GM23338 (cell line): ENCODE measurements around the gene VEZT. TPM values are rescaled to one million over a fixed set of nuclear protein-coding genes. Genes with fewer than 3 reads are reported as not detected.

Experiments
- ATAC-seq: fragments of 200-7000 bp; cut with Tn5 transposase; 3 replicates; pipeline ENCODE4 v1.9.1; 2020
- DNase-seq: peaks from one replicate; pipeline ENCODE4 v3.0.0-alpha.2; 2015; ENCODE audit warnings: low spot score
- H2AFZ ChIP-seq: fragments of 200-600 bp; sonication (generic); 2 replicates; pipeline ENCODE4 v1.8.0; 2016; ENCODE audit warnings: antibody characterized with exemption, mild to moderate bottlenecking, moderate library complexity
- H3F3A ChIP-seq: fragments of 200-600 bp; sonication (generic); replicated peaks from 2 replicates; pipeline ENCODE4 v1.8.0; 2017; ENCODE audit warnings: antibody characterized with exemption, mixed run types, low read depth
- H3K27ac ChIP-seq: fragments of 200-600 bp; sonication (generic); 2 replicates; pipeline ENCODE4 v1.6.1; 2016; ENCODE audit warnings: low read depth
- H3K27me3 ChIP-seq: fragments of 200-600 bp; sonication (generic); 2 replicates; pipeline ENCODE4 v1.8.0; 2016; ENCODE audit warnings: mild to moderate bottlenecking, mixed run types, moderate library complexity; ENCODE audit not compliant: insufficient read depth
- H3K36me3 ChIP-seq: fragments of 200-600 bp; sonication (generic); 2 replicates; pipeline ENCODE4 v1.8.0; 2016; ENCODE audit warnings: mild to moderate bottlenecking; ENCODE audit not compliant: insufficient read depth
- H3K4me1 ChIP-seq: fragments of 200-600 bp; sonication (generic); 2 replicates; pipeline ENCODE4 v1.8.0; 2016; ENCODE audit warnings: mild to moderate bottlenecking, moderate library complexity; ENCODE audit not compliant: insufficient read depth
- H3K4me2 ChIP-seq: fragments of 200-600 bp; sonication (generic); 2 replicates; pipeline ENCODE4 v1.7.1; 2017; ENCODE audit warnings: mixed run types
- H3K4me3 ChIP-seq: fragments of 200-600 bp; sonication (generic); 2 replicates; pipeline ENCODE4 v1.6.1; 2016; ENCODE audit warnings: mixed run types
- H3K79me2 ChIP-seq: fragments of 200-600 bp; sonication (generic); replicated peaks from 2 replicates; pipeline ENCODE4 v1.8.0; 2017; ENCODE audit warnings: mild to moderate bottlenecking; ENCODE audit not compliant: insufficient read depth
- H3K9me2 ChIP-seq: fragments of 200-600 bp; sonication (generic); 2 replicates; pipeline ENCODE4 v1.8.0; 2017; ENCODE audit not compliant: insufficient read depth
- H4K20me1 ChIP-seq: fragments of 200-600 bp; sonication (generic); replicated peaks from 2 replicates; pipeline ENCODE4 v1.8.0; 2017; ENCODE audit warnings: mild to moderate bottlenecking; ENCODE audit not compliant: insufficient read depth
- H3K27ac Mint-ChIP-seq: 2 replicates; pipeline ENCODE4 v1.8.0; 2020; ENCODE audit warnings: inconsistent platforms, mild to moderate bottlenecking, moderate library complexity, mixed read lengths
- H3K27me3 Mint-ChIP-seq: 3 replicates; pipeline ENCODE4 v1.8.0; 2022; ENCODE audit warnings: low read depth, mild to moderate bottlenecking, moderate library complexity, mixed read lengths, inconsistent platforms; ENCODE audit not compliant: insufficient read depth, poor library complexity
- H3K36me3 Mint-ChIP-seq: 3 replicates; pipeline ENCODE4 v1.8.0; 2021; ENCODE audit warnings: low read depth, mild to moderate bottlenecking, inconsistent platforms, moderate library complexity, mixed read lengths
- H3K4me1 Mint-ChIP-seq: 3 replicates; pipeline ENCODE4 v1.8.0; 2020; ENCODE audit warnings: mild to moderate bottlenecking, inconsistent platforms, mixed read lengths
- H3K4me3 Mint-ChIP-seq: 3 replicates; pipeline ENCODE4 v1.8.0; 2021; ENCODE audit warnings: moderate library complexity, mild to moderate bottlenecking, inconsistent platforms, mixed read lengths
- H3K9me3 Mint-ChIP-seq: 3 replicates; pipeline ENCODE4 v1.8.0; 2020; ENCODE audit warnings: moderate library complexity, mild to moderate bottlenecking, inconsistent platforms, mixed read lengths
- EZH2 ChIP-seq: fragments of 200-600 bp; sonication (generic); IDR thresholded peaks from one replicate; pipeline ENCODE4 v1.8.0; 2017; ENCODE audit warnings: antibody characterized with exemption, mild to moderate bottlenecking, low read depth; ENCODE audit not compliant: unreplicated experiment
- EZH2phosphoT487 ChIP-seq: fragments of 200-600 bp; sonication (generic); IDR thresholded peaks from one replicate; pipeline ENCODE4 v1.8.1; 2018; ENCODE audit warnings: antibody characterized with exemption; ENCODE audit not compliant: unreplicated experiment
- NANOG ChIP-seq: IDR thresholded peaks from 2 replicates; pipeline ENCODE4 v1.6.1; 2016; ENCODE audit warnings: antibody characterized with exemption, borderline replicate concordance
- REST ChIP-seq: IDR thresholded peaks from one replicate; pipeline ENCODE4 v1.6.1; 2018; ENCODE audit warnings: antibody characterized with exemption; ENCODE audit not compliant: unreplicated experiment
- polyA plus RNA-seq: library from polyadenylated mRNA; unstranded; fragments of >200 nt; fragmentation: Nextera tagmentation; extraction: Ambion mirVana; gene quantifications from 2 replicates; pipeline ENCODE4 v1.2.1, GENCODE V29; 2016
- total RNA-seq: library from RNA; depleted of rRNA; stranded (reverse); fragments of >200 nt; shearing (Covaris generic); gene quantifications from 2 replicates; pipeline ENCODE4 v1.2.3, GENCODE V29; 2014
- TF ChIP-seq, protein P1 (sequence below): fragments of 250-450 bp; sonication (Bioruptor Pico); IDR thresholded peaks from 2 replicates; pipeline ENCODE4 v1.5.0; 2020; ENCODE audit warnings: mild to moderate bottlenecking, moderate library complexity
- TF ChIP-seq, protein P2 (sequence below): IDR thresholded peaks from 2 replicates; pipeline ENCODE4 v1.6.1; 2016; ENCODE audit warnings: antibody characterized with exemption

The VEZT gene
- total and polyA plus RNA-seq, 2 experiments from 2014 or later, result 34.2 to 51.5 TPM

DNA sequence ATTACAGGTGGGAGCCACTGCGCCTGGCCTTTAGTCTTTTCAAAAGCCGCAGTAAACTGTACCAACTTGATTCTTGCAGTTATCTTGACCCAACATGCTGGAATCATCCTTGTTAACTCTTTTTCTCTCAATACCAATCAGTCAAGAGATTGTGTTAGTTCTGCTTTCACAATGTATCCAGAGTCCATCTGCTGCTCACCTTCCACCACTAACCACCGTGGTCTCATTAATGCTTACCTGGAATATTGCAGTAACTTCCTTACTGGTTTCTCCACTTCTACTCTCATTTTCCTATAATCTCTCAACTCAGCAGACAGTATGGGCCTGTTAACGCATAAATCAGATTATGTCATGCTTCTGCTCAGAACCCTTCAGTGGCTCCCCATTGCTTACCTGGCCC, 62.2 kb downstream of the VEZT start (continued):
- TF ChIP-seq REST (no peak), EZH2phosphoT487 (no peak), EZH2 (no peak)

GRCh38 chr12:95282266-95282665, 64.7 kb downstream of the VEZT start:
- Histone ChIP-seq H3K4me1 (no peaks in the 10 kb centered on the region), H3K4me3 (no peak overlapping the region), H3K79me2 (no peaks in the 10 kb centered on the region), H3K27me3 (no peaks in the 10 kb centered on the region), H4K20me1 (peaks cover 8% of the 10 kb centered on the region; the same call in 1 of the 2 replicates), H3K9me2 (no peaks in the 10 kb centered on the region), H3K4me2 (no peak overlapping the region), H3K27ac (no peak overlapping the region), H3K36me3 (0 out of 2 replicates have a peak, but pooled peaks cover 5% of the 10 kb centered on the region), H3F3A (no peaks in the 10 kb centered on the region), H2AFZ (no peak overlapping the region)
- peaks cover 47% of the 10 kb centered on the region for H3K36me3 Mint-ChIP-seq
- ATAC-seq (no peak), DNase-seq (no peak)
- H3K27ac Mint-ChIP-seq, result no peak overlapping the region
- H3K27me3 Mint-ChIP-seq, result peaks cover 1% of the 10 kb centered on the region
- H3K9me3 Mint-ChIP-seq, result no peaks in the 10 kb centered on the region
- H3K4me3 Mint-ChIP-seq, result no peak overlapping the region
- TF ChIP-seq NANOG, result no peak
- TF ChIP-seq, protein P1, sequence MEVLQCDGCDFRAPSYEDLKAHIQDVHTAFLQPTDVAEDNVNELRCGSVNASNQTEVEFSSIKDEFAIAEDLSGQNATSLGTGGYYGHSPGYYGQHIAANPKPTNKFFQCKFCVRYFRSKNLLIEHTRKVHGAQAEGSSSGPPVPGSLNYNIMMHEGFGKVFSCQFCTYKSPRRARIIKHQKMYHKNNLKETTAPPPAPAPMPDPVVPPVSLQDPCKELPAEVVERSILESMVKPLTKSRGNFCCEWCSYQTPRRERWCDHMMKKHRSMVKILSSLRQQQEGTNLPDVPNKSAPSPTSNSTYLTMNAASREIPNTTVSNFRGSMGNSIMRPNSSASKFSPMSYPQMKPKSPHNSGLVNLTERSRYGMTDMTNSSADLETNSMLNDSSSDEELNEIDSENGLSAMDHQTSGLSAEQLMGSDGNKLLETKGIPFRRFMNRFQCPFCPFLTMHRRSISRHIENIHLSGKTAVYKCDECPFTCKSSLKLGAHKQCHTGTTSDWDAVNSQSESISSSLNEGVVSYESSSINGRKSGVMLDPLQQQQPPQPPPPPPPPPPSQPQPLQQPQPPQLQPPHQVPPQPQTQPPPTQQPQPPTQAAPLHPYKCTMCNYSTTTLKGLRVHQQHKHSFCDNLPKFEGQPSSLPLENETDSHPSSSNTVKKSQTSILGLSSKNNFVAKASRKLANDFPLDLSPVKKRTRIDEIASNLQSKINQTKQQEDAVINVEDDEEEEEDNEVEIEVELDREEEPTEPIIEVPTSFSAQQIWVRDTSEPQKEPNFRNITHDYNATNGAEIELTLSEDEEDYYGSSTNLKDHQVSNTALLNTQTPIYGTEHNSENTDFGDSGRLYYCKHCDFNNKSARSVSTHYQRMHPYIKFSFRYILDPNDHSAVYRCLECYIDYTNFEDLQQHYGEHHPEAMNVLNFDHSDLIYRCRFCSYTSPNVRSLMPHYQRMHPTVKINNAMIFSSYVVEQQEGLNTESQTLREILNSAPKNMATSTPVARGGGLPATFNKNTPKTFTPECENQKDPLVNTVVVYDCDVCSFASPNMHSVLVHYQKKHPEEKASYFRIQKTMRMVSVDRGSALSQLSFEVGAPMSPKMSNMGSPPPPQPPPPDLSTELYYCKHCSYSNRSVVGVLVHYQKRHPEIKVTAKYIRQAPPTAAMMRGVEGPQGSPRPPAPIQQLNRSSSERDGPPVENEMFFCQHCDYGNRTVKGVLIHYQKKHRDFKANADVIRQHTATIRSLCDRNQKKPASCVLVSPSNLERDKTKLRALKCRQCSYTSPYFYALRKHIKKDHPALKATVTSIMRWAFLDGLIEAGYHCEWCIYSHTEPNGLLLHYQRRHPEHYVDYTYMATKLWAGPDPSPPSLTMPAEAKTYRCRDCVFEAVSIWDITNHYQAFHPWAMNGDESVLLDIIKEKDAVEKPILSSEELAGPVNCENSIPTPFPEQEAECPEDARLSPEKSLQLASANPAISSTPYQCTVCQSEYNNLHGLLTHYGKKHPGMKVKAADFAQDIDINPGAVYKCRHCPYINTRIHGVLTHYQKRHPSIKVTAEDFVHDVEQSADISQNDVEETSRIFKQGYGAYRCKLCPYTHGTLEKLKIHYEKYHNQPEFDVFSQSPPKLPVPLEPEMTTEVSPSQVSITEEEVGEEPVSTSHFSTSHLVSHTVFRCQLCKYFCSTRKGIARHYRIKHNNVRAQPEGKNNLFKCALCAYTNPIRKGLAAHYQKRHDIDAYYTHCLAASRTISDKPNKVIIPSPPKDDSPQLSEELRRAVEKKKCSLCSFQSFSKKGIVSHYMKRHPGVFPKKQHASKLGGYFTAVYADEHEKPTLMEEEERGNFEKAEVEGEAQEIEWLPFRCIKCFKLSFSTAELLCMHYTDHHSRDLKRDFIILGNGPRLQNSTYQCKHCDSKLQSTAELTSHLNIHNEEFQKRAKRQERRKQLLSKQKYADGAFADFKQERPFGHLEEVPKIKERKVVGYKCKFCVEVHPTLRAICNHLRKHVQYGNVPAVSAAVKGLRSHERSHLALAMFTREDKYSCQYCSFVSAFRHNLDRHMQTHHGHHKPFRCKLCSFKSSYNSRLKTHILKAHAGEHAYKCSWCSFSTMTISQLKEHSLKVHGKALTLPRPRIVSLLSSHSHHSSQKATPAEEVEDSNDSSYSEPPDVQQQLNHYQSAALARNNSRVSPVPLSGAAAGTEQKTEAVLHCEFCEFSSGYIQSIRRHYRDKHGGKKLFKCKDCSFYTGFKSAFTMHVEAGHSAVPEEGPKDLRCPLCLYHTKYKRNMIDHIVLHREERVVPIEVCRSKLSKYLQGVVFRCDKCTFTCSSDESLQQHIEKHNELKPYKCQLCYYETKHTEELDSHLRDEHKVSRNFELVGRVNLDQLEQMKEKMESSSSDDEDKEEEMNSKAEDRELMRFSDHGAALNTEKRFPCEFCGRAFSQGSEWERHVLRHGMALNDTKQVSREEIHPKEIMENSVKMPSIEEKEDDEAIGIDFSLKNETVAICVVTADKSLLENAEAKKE (CRISPR knock-in tag), result no peak
- TF ChIP-seq, protein P2, sequence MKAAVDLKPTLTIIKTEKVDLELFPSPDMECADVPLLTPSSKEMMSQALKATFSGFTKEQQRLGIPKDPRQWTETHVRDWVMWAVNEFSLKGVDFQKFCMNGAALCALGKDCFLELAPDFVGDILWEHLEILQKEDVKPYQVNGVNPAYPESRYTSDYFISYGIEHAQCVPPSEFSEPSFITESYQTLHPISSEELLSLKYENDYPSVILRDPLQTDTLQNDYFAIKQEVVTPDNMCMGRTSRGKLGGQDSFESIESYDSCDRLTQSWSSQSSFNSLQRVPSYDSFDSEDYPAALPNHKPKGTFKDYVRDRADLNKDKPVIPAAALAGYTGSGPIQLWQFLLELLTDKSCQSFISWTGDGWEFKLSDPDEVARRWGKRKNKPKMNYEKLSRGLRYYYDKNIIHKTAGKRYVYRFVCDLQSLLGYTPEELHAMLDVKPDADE, result no peak
- peaks cover 9% of the 10 kb centered on the region for H3K4me1 Mint-ChIP-seq
